OCI-LY1 (cell line): Measurements from ENCODE around the gene AHCY.

Source experiments
- EZH2 ChIP-seq: fragments of 200-600 bp; sonication (generic), shearing (Covaris generic); IDR thresholded peaks from 2 replicates; pipeline ENCODE4 v1.8.0; 2017; ENCODE audit warnings: borderline replicate concordance, mixed run types, mild to moderate bottlenecking, antibody characterized with exemption, low read length, moderate library complexity, mixed read lengths
- TF ChIP-seq, protein P1 (sequence below): fragments of 200-600 bp; sonication (generic), shearing (Covaris generic); IDR thresholded peaks from 2 replicates; pipeline ENCODE4 v1.5.1; 2017; ENCODE audit warnings: mild to moderate bottlenecking, antibody characterized with exemption, low read length, moderate library complexity, mixed read lengths

DNA sequence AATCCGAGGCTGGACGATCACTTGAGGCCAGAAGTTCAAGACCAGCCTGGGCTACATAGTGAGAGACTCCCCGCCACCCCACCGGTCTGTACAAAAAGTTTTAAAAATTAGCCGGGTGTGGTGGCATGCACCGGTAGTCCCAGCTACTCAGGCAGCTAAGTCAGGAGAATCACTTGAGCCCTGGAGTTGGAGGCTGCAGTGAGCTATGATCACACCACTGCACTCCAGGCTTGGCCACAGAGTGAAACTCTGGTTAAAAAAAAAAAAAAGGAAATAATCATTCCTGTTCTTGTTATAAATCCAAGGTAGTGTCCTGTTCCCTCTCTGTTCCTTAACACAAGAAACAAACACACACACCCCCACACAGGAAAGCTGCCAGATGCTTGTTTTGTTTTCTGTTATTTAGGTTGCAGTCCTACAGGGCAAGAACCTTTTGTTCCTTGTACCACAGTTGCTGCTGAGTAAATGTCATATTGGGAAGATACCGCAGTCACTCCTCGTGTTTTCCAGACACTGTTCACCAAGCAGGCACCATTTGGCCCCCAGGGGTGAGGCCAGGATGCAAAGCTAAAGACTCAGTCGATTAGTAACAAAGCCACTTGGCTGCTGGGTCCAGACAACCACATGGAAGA is 33.0 kb downstream of the AHCY start:
- TF ChIP-seq, protein P1, sequence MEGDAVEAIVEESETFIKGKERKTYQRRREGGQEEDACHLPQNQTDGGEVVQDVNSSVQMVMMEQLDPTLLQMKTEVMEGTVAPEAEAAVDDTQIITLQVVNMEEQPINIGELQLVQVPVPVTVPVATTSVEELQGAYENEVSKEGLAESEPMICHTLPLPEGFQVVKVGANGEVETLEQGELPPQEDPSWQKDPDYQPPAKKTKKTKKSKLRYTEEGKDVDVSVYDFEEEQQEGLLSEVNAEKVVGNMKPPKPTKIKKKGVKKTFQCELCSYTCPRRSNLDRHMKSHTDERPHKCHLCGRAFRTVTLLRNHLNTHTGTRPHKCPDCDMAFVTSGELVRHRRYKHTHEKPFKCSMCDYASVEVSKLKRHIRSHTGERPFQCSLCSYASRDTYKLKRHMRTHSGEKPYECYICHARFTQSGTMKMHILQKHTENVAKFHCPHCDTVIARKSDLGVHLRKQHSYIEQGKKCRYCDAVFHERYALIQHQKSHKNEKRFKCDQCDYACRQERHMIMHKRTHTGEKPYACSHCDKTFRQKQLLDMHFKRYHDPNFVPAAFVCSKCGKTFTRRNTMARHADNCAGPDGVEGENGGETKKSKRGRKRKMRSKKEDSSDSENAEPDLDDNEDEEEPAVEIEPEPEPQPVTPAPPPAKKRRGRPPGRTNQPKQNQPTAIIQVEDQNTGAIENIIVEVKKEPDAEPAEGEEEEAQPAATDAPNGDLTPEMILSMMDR = no peak
- TF ChIP-seq EZH2 = no peak
